G401 (cell line): Measurements from ENCODE around the gene HRH1. TPM values are rescaled to one million over a fixed set of nuclear protein-coding genes. Genes with fewer than 3 reads are reported as not detected.
"Not testable (repeated sequence)": the region's sequence is repeated elsewhere in the genome, so short reads cannot be mapped to it uniquely, and the experiment has no call there.

Experiments
- DNase-seq: peaks from one replicate; pipeline ENCODE4 v3.0.0-alpha.2; 2015; ENCODE audit warnings: low spot score
- in situ Hi-C: cut with HindIII; loops from 2 replicates; pipeline ENCODE4 v1.10.0; 2016; ENCODE audit warnings: low sequenced_read_pairs, mixed read lengths
- total RNA-seq: library from RNA; depleted of rRNA; stranded (reverse); fragments of >200 nt; shearing (Covaris generic); gene quantifications from 2 replicates; pipeline ENCODE4 v1.2.3, GENCODE V29; 2014

The HRH1 gene
- total RNA-seq, 1 experiment from 2014 or later = not detected

DNA sequence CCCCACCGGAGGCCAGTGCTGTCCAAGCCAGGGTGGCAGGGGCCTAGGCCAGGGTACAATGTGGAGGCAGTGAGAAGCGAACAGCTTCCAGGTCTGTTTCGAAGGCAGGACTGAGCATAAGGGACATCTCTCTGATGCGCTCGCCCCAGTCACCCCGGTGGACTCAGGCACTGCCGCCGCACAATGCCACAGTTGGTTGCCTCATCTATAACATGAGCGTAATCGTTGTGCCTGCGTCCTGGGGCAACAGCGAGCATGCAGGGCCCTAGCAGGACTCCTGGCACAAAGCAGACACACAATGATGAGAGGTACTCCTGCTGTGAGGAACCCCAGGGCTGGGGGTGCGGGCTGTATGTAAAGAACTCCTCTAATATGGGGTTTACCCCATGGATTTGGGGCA, 14.1 kb downstream of the HRH1 start:
- in situ Hi-C loops = no loop called here
- DNase-seq = no peak

DNA sequence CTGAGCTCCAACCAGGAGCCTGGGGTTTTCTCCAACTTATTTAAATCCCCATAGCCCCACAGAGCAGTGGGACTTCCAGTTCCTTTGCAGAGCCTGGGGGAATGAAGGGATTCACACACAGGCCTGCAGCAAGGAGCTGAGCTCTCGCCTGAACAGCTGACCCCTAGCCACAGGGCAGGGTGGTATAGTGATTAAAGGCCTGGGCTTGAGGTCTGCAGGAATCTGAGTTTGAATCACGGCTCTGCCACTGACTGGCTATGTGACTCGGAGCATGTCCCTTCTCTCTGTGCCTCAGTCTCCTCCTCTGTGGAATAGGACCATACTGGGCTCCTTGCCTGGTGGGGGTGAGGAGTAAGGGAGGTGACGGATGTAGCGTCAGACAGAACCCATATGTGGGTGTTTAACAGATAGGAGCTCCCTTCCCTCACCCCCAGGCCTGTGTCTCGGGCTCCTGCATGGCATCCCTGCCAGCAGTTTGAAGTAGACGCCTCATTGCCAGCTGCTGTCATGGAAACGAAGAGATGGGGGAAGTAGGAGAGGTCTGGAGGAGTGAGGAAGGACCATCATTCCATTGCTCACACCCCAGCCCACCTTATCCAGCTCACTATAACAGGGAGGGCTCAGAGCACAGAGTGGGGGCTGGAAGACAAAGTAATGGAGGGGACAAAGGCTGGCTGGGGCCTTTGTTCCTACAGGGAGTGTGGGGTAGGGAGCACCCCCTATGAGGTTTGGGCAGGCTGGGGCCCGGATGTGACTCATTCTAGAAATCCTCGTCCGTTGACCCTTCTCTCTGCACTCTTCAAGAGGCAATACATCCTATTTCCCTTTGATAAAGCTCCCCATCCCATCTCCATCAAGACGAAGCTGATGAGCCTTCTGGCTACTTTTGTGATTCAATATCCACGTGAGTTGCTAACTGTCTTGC, 14.8 kb downstream of the HRH1 start:
- in situ Hi-C loops = no loop called here
- DNase-seq = no peak

DNA sequence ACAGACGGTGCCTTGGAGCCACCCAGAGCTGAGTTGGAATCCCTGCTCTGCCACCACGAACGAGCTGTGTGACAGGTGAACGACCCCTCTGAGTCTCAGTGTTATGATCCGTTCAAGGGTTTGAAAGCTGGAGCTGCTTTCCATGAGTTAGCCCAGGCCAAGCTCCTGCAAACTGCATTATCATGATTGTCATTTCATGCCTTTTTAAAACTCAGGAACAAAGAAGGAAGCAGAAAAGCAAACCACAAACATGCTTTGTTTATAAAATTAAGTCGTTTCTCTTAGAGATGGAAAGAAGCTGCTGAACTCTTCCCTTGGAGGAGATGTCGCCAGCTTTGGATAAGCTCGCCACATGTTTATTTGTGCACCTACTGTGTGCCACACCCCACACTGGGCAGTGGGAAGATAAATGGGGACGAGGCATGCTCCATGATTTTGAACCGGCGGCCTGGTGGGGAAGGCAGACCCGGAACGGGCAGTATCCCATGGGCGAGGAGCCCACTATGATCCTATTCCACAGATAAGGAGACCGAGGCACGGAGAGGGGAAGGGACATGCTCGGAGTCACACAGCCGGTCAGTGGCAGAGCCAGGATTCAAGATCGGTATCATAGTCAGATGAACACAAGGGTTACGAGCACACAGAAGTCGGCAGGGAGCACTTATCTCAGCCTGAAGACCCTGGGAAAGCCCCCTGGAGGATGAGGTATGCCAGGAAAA, 15.9 kb downstream of the HRH1 start:
- no peak for DNase-seq
- in situ Hi-C loops = no loop called here

DNA sequence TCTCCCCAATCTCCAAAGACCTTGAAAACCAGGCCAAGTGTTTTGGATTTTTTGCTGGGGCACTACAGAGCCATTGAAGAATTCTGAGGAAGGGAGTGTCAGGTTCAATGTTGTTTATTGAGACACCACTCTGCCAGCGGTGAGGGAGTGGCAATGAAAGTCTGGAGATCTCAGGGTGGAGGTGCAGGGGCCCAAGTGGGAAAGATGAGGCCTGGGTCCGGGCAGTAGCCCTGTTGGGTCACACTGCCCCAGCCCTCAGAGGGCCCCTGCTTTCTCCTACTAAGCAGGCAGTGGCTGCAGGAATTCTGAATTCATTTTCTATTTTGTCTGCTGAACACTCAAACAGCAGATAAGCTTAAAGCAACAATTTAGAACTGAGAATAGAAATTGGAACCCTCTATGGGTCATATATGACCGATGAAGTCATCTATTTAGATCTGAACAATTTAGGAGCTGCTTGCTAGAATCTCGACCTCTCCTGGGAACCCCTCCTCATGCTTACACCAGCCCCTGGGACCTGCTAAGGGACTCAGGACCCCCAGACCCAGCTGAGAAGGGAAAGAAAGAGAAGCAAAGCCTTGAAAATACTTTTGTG, 17.9 kb downstream of the HRH1 start:
- in situ Hi-C loops = no loop called here
- no peak for DNase-seq

DNA sequence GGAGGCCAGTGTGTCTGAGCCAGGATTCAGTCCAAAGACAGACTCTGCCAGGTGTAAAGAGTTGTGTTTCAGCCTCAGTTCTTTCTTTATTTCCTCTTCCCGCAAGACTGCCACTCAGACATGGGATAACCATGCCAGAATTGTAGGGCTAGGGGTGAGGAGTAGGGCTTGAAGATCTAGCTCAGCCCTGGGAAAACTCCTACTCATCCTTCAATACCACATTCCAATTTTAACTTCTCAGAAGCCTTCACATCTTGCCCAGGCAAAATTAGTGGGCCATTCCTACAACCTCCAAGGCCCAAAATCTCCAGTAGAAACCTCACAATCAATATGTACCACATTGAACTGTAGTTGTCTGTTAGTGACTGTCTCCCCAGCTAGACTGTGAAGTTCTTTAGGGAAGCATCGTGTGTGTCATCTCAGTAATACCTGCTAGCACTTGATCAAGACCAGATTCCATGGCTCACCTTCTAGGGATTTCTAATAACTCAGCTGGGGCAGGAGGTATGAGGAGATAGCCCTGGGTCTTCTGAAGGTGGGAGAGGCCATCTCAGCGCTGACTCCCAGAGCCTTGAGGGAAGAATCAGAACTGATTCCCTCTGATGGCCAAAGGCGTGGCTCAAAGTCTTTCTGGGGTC, 19.7 kb downstream of the HRH1 start:
- no peak for DNase-seq
- in situ Hi-C loops = no loop called here

DNA sequence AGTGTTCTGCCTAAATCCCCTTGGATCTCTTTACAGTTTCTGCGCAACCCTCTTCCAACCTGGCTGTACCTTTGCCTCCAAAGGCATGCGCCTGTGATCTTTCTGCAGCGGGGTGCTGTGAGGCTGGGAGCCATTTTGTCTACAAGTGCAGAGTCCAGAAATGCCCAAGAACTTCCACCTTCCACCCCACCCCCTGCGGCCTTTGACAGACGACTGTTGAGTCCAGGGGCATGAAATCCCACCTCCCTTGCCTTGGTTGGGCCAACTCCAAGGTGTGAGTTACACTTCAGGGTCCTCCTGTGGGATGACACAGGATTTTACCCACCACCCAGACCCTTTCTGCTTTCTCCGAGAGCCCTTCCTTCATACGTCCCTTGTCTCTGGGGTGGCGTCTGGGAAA, 24.1 kb downstream of the HRH1 start:
- no peak for DNase-seq
- in situ Hi-C loops = no loop called here

DNA sequence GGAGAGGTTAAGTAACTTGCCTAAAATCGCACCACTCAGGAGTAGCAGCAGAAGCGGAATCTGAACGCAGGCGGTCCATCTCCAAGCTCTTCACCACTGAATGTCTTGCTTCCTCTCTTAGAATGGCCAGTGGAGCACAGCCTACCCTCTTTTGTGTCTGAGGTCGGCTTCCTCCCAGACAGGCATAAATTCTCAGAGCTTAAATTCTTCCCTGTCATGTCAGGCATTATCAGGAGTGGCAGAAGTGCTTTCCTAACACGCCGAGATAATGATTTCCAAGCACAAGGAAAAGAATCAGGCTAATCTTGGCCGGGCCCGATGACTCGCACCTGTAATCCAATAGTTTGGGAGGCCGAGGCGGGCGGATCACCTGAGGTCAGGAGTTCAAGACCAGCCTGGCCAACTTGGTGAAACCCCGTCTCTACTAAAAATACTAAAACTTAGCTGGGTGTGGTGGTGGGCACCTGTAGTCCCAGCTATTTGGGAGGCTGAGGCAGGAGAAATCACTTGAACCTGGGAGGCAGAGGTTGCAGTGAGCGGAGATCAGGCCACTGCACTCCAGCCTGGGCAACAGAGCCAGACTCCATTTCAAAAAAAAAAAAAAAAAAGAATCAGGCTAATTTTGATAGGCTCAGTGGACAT, 30.2 kb downstream of the HRH1 start:
- in situ Hi-C loops = not testable (repeated sequence)

DNA sequence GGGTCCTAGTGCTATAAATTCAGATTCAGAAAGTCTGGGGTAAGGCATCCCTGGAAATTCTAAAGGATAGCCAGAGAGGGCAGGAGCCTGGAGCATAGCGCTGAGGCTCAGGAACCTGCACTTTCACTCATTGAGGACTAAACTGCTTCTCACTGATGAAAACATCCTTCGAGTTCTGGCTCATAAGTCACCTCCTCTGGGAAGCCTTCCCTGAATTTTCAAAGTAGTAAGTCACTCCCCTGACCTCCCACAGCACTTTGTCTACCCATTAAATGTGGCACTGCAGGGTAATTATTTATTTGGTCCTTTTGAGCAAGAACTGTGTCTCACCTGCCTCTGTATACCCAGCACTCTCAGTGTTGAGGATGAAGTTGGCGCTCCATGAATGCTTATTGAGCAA, 30.9 kb downstream of the HRH1 start:
- in situ Hi-C loops = no loop called here
- DNase-seq = no peak

More for the DNA sequence above, 30.2 kb downstream of the HRH1 start:
- DNase-seq = not testable (repeated sequence)

DNA sequence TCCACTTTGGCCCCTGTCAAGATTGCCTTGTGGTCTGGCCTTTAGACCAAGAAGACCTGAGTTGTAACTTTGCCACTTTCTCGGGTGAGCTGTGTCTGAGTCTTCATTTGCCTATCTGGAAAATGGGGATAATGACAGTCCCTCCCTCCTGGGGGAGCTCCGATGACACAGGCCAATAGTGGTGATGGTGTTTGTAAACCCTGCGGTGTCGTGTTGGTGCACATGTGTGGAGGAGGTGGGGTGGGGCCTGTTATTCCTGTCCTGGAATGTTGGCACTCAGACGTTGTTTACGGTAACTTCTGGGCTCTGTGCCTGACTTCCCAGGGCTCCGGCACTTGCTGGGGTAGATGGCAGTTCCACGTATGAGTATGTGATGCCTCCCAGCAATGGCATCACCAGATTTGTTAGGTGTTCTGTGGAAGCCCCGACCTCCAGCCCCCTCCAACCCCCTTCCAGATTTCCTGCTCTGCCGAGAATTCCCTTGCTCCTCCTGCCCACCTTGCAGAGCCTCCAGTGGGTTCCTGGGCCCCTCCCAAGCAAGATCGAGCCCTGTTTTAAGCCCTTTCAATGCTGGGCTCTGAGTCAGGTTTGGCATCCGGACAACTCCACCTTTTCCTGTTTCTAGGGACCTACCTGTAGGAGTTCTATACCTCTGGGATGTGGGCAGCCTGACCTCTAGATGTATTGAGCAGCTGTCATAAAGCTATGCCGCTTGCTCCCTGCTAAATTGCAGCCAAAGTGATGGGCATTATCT, 31.4 kb downstream of the HRH1 start:
- DNase-seq = no peak
- in situ Hi-C loops = no loop called here

DNA sequence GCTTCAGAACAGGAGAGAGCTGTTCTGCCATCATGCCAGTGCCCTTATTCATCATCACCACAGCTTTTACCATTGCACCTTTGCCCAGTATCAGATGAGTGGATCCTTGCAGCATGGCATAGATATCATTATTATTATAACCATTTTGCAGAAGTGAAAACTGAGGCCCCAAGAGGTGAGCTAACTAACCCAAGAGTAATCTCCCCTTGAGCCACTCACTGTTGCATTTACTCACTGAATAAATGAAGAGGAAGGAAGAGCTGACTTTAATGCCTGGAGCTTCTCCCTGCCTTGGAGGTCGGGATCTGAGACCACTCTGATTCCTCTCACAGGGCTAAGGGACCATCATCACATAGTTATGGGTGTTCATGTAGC, 32.0 kb downstream of the HRH1 start:
- no peak for DNase-seq
- in situ Hi-C loops = no loop called here

DNA sequence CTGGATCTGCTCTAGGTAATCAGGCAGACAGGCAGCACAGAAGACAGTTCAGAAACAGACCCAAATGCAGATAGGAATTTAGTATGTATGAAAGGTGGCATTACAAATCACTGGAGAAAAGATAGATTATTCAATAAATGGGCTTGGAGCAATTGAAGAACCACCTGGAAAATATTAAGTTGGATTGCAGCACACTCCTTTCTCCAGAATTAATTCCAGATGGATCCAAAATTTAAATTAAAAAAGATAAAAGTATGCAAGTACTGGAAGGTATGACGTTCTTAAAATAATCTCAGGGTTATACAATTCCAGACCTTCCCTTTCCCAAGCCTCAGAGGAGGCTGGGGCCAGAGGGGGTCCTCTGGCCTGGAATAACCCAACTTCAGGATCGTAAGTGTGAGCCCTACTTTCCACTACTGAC, 32.5 kb downstream of the HRH1 start:
- DNase-seq = no peak
- in situ Hi-C loops = no loop called here

DNA sequence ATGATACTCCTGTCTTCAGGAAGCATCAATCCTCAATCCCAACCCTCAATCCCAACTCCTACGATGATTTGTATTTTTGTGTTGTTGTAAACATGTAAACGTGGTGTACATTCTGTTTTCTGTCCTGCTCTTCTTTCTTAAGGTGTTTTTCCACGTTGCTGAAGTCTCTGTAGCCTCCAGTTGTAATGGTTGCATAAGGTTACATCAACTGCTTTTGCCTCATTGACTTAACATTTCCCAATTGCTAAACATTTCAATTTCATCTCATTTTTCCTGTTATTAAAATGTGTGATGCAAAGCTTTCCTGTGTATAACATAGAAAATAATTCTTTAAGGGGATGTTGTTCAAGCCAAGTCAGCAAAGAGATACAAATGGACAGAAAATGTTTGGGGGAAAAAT, 33.4 kb downstream of the HRH1 start:
- in situ Hi-C loops = no loop called here
- no peak for DNase-seq

DNA sequence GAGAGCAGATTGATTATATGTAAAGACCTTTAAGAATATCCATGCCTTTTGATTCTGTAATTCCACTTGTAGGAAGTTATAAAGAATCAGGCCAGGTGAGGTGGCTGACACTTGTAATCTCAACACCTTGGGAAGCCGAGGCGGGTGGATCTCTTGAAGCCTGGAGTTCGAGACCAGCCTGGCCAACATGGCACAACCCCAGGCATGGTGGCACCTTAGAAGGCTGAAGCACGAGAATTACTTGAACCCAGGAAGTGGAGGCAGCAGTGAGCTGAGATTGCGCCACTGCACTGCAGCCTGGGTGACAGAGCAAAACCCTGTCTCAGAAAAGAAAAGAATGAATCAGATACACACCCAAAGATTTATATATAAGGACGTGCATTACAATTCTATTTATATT, 33.9 kb downstream of the HRH1 start:
- DNase-seq = no peak
- in situ Hi-C loops = no loop called here

DNA sequence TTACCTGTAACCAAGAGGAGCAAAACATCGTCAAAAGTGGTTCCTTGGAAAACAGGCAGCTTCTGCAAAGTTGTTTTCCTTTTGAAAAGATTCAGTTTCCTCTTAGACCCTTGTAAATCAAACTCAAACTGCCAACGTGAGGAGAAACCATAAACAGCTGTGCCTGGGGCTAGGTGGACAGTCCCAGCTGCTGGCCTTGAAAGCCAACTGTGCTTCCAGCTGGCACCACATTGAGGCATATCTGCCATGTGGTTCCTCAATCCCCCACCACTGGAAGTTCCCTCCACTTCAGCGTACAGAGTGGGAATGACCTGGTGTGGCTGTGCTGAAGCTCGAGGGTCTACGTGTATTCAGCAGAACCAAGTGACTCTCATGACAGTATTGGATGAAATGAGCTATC, 40.9 kb downstream of the HRH1 start:
- DNase-seq = no peak
- in situ Hi-C loops = no loop called here

DNA sequence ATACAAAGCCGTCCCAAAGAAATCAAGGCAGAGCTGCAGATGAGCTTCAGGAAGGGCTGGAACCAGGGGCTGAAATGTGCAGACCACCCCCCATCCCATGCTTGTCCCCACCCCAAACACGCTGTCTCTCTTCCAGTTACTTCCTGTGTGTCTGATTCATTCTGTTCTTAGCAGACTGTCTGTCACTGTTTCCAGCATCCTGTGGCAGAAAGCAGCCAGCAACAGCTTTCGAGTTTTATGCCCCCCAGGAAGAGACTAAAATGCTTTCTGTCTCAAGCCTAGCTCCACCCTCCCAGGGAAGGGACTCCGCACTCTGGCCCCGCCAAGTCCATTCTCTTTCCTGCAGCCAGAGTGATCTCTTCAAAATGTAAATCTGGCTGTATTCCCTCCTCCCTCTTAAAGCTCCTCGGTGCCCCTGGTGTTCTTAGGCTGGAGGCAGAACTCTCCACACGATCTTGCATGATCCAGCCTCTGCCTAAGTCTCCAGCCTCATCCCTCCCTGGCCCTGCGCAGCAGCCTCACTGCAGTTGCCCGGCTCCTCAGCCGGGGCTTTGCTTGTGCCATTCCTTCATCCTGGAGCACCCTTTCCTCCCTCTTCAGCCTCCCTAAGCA, 41.5 kb downstream of the HRH1 start:
- DNase-seq = no peak
- in situ Hi-C loops = no loop called here

DNA sequence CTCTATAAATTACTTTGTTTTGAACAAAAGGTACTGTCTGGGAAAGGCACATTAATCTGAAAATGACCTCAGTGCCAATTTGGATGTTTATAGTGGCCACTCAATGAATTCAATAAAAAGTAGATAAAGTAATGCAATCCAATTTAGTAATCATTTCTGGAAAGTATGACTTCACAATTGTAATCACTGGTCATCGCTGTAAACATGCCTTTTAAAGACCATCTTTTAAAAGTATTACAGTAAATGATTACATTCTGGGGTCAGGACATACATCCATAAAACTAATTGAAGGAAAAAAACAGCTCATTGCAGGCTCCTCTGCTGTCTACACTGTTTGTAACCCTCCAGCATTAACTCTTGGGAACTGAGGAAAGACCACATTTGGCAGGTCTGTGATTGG, 43.2 kb downstream of the HRH1 start:
- DNase-seq = no peak
- in situ Hi-C loops = no loop called here

DNA sequence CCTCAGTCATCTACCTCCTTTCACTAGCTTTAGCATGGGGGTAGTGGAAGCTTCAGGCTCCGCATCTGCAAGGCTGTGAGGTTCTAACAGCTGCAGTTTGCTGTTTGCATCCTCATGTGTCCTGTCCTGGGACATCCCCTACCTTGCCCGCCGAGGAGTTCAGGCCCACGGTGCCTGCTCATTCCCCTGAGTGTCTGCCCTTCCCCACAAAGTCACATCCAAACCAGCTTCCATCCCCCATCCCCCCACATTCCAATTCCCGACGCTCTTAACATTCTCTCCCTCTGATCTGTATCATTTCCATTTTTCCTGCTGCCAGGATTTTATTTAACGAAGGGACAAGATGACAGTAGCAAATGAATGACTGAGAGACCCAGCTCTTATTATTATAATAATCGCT, 43.8 kb downstream of the HRH1 start:
- in situ Hi-C loops = no loop called here
- no peak for DNase-seq

DNA sequence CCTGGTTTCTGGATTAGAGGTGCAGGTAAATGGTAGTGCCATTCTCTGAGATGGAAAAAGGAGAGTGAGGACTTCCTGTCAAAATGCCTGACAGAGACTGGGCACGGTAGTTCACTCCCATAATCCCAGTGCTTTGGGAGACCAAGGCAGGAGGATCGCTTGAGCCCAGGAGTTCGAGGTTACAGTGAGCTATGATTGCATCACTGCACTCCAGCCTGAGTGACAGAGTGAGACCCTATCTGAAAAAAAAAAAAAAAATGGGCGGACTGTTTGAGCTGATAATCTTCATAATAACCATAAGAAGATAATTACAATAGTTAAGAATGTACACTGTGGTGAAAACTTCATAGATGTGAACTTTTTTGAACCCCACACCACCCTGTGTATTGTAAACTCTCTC, 44.2 kb downstream of the HRH1 start:
- no peak for DNase-seq
- in situ Hi-C loops = no loop called here
